HepG2 (cell line): ENCODE results near the gene BFAR. TPM values are rescaled to one million over a fixed set of nuclear protein-coding genes. Genes with fewer than 3 reads are reported as not detected.

Experiments used
- AHDC1 ChIP-seq: sonication (generic); formaldehyde crosslinking; IDR thresholded peaks from 2 replicates; pipeline ENCODE4 v1.5.1; 2020; ENCODE audit warnings: mild to moderate bottlenecking, missing genetic modification reagents, borderline replicate concordance
- CSRNP1 ChIP-seq: sonication (generic); formaldehyde crosslinking; IDR thresholded peaks from 2 replicates; pipeline ENCODE4 v1.8.1; 2023; ENCODE audit warnings: mild to moderate bottlenecking, missing genetic modification reagents
- FOSL2 ChIP-seq: sonication (generic); formaldehyde crosslinking; IDR thresholded peaks from 2 replicates; pipeline ENCODE4 v1.4.0; 2020; ENCODE audit warnings: missing genetic modification reagents
- HIVEP1 ChIP-seq: sonication (generic); formaldehyde crosslinking; IDR thresholded peaks from 2 replicates; pipeline ENCODE4 v1.4.0; 2020; ENCODE audit warnings: mild to moderate bottlenecking, missing genetic modification reagents
- HNF4G ChIP-seq, 2 experiments: sonication (generic) in 1 of 2; formaldehyde crosslinking in 1 of 2; IDR thresholded peaks; 2 replicates each; pipeline versions ENCODE4 v1.4.0 to v1.6.1; 2011 to 2020; ENCODE audit warnings: borderline replicate concordance in 2 of 2, low read depth in 2 of 2, mild to moderate bottlenecking in 2 of 2, low read length in 1 of 2, missing genetic modification reagents in 1 of 2, moderate library complexity in 1 of 2
- KAT7 ChIP-seq: IDR thresholded peaks from 2 replicates; pipeline ENCODE4 v1.6.1; 2018; ENCODE audit warnings: borderline replicate concordance, missing compliant biosample characterization
- KLF15 ChIP-seq: sonication (generic); formaldehyde crosslinking; IDR thresholded peaks from 2 replicates; pipeline ENCODE4 v1.8.1; 2023; ENCODE audit warnings: borderline replicate concordance, mild to moderate bottlenecking, inconsistent platforms, missing genetic modification reagents, mixed read lengths
- NR2F2 ChIP-seq: IDR thresholded peaks from 2 replicates; pipeline ENCODE4 v1.6.1; 2012; ENCODE audit warnings: low read depth, inconsistent platforms, borderline replicate concordance
- PRDM15 ChIP-seq: sonication (generic); formaldehyde crosslinking; IDR thresholded peaks from 2 replicates; pipeline ENCODE4 v1.4.0; 2020; ENCODE audit warnings: missing genetic modification reagents
- RBM39 ChIP-seq: fragments of 200-400 bp; formaldehyde crosslinking; IDR thresholded peaks from one replicate; pipeline ENCODE4 v1.6.1; 2018; ENCODE audit warnings: antibody characterized with exemption, mild to moderate bottlenecking, low read depth, low read length; ENCODE audit not compliant: poor library complexity, severe bottlenecking
- SOX6 ChIP-seq, 2 experiments: fragments of 450-650 bp in 1 of 2; sonication (generic) in 1 of 2; formaldehyde crosslinking in 1 of 2; IDR thresholded peaks; 2 replicates each; pipeline versions ENCODE4 v1.4.0 to v1.6.1; 2017 to 2020; ENCODE audit warnings: antibody characterized with exemption in 1 of 2, mild to moderate bottlenecking in 1 of 2, missing genetic modification reagents in 1 of 2
- TCF12 ChIP-seq, 2 experiments: fragments of 450-650 bp in 1 of 2; sonication (generic) in 1 of 2; formaldehyde crosslinking in 1 of 2; IDR thresholded peaks; 2 replicates each; pipeline versions ENCODE4 v1.6.1 to v1.8.0; 2017 to 2022; ENCODE audit warnings: antibody characterized with exemption in 1 of 2, mild to moderate bottlenecking in 1 of 2, missing genetic modification reagents in 1 of 2, moderate library complexity in 1 of 2
- ZNF749 ChIP-seq: sonication (generic); formaldehyde crosslinking; IDR thresholded peaks from 2 replicates; pipeline ENCODE4 v1.8.0; 2022; ENCODE audit warnings: mild to moderate bottlenecking, missing genetic modification reagents, moderate library complexity, borderline replicate concordance
- polyA plus RNA-seq, 8 experiments: library from polyadenylated mRNA; depleted of rRNA in 3 of 8; stranded (reverse) in 7 of 8; unstranded in 1 of 8; fragments of >200 nt; fragmentation: Illumina TruSeq in 4 of 8; extraction: Trizol in 4 of 8; gene quantifications; 2 replicates each; pipeline versions ENCODE4 v1.2.1 to v1.2.3, GENCODE V29; 2011 to 2016; ENCODE audit warnings: low read depth in 4 of 8, missing spikeins in 1 of 8, mixed read lengths in 1 of 8; ENCODE audit not compliant: insufficient read depth in 1 of 8
- total RNA-seq, 5 experiments: library from RNA; depleted of rRNA; stranded (reverse); fragments of >200 nt; fragmentation: Illumina TruSeq; extraction: Trizol; gene quantifications; 2 replicates each; pipeline ENCODE4 v1.2.3, GENCODE V29; 2016; ENCODE audit warnings: low read depth in 1 of 5

The BFAR gene
- total and polyA plus RNA-seq, 2 of the 13 experiments (the other 11 are each of a cell fraction or from before 2014, with no cell fraction given), result 96.9 to 120 TPM

GRCh38 chr16:14632693-14633569 is at the start of gene BFAR (continued):
- peak; percentile 95 for TF ChIP-seq CSRNP1
- peak; percentile 28; the same call in 1 of the 2 replicates for TF ChIP-seq ZNF749 (CRISPR knock-in tag)
- TF ChIP-seq KLF15 (CRISPR knock-in tag), result peak; percentile 16; the same call in 1 of the 2 replicates
- peak; percentile 78 for TF ChIP-seq FOSL2 (CRISPR knock-in tag)
- peak; percentile 45; the same call in 1 of the 2 replicates for TF ChIP-seq PRDM15 (CRISPR knock-in tag)
- TF ChIP-seq HIVEP1, result peak; percentile 17; the same call in 1 of the 2 replicates
- peak; percentile 97 for TF ChIP-seq KAT7
- peak; percentile 55; the same call in 1 of the 2 replicates for TF ChIP-seq NR2F2
- TF ChIP-seq SOX6 (IDR thresholded peaks at IDR 0.05), result no peak
- TF ChIP-seq SOX6 (CRISPR knock-in tag; IDR thresholded peaks at IDR 0.05), result peak; percentile 81
- TF ChIP-seq RBM39, result peak; percentile 92
- 0 out of 2 replicates have a peak, but pooled peaks have one; percentile 28 for TF ChIP-seq AHDC1 (CRISPR knock-in tag)
- TF ChIP-seq HNF4G (IDR thresholded peaks at IDR 0.05; ENCODE audit: borderline replicate concordance, low read depth, low read length), result peak; percentile 48; the same call in 1 of the 2 replicates
- TF ChIP-seq HNF4G (CRISPR knock-in tag; IDR thresholded peaks at IDR 0.05; ENCODE audit: borderline replicate concordance, low read depth), result no peak; the same call in 1 of the 2 replicates
- no peak for TF ChIP-seq TCF12 (IDR thresholded peaks at IDR 0.05)
- 0 out of 2 replicates have a peak, but pooled peaks have one; percentile 32 for TF ChIP-seq TCF12 (CRISPR knock-in tag; IDR thresholded peaks at IDR 0.05)
